HG03139 (cell line): ENCODE data around the gene SLC2A1.

Experiments
- ATAC-seq: cut with Tn5 transposase; IDR thresholded peaks from one replicate; pipeline ENCODE4 v1.9.1; 2021; ENCODE audit not compliant: unreplicated experiment

SLC2A1 gene

GRCh38 chr1:42979896-42980800, 21.5 kb upstream of the SLC2A1 start:
- ATAC-seq: no peak

- no peak for ATAC-seq
Measured at GRCh38 chr1:42979036-42979430, 20.4 kb upstream of the SLC2A1 start.

- ATAC-seq: no peak
Measured at GRCh38 chr1:42978317-42979035, 19.8 kb upstream of the SLC2A1 start.

GRCh38 chr1:42977653-42978052, 19.0 kb upstream of the SLC2A1 start:
- no peak for ATAC-seq

GRCh38 chr1:42975561-42976225, 17.0 kb upstream of the SLC2A1 start:
- ATAC-seq: no peak

GRCh38 chr1:42974767-42975437, 16.2 kb upstream of the SLC2A1 start:
- ATAC-seq: no peak

GRCh38 chr1:42973799-42974198, 15.1 kb upstream of the SLC2A1 start:
- ATAC-seq: no peak

- no peak for ATAC-seq
Measured at GRCh38 chr1:42973286-42973685, 14.6 kb upstream of the SLC2A1 start.

- no peak for ATAC-seq
Measured at GRCh38 chr1:42971841-42972291, 13.2 kb upstream of the SLC2A1 start.

GRCh38 chr1:42970143-42970542, 11.5 kb upstream of the SLC2A1 start:
- no peak for ATAC-seq

- no peak for ATAC-seq
Measured at GRCh38 chr1:42968654-42969053, 10.0 kb upstream of the SLC2A1 start.

GRCh38 chr1:42966688-42967612, 8.3 kb upstream of the SLC2A1 start:
- no peak for ATAC-seq

GRCh38 chr1:42965378-42965777, 6.7 kb upstream of the SLC2A1 start:
- ATAC-seq: no peak

GRCh38 chr1:42964044-42964812, 5.6 kb upstream of the SLC2A1 start:
- no peak for ATAC-seq

GRCh38 chr1:42963378-42964043, 4.8 kb upstream of the SLC2A1 start:
- ATAC-seq: no peak

GRCh38 chr1:42962641-42963377, 4.1 kb upstream of the SLC2A1 start:
- no peak for ATAC-seq

GRCh38 chr1:42961312-42962091, 2.8 kb upstream of the SLC2A1 start:
- ATAC-seq: no peak
